ENCODE measurements around the gene RPN2.

Gene RPN2

GRCh38 chr20:37151529-37151928, 27.6 kb upstream of the RPN2 start:
- TF ChIP-seq CTCF (IDR thresholded peaks at IDR 0.05; ENCODE audit: insufficient read depth, missing control alignments), result no peak
- FAIRE-seq (no peak), DNase-seq (ENCODE audit: insufficient read length, low spot score) (no peak)

GRCh38 chr20:37152284-37152683, 26.8 kb upstream of the RPN2 start:
- no peak for DNase-seq (ENCODE audit: insufficient read length, low spot score)
- no peak for FAIRE-seq
- no peak for TF ChIP-seq CTCF (IDR thresholded peaks at IDR 0.05; ENCODE audit: insufficient read depth, missing control alignments)

DNA sequence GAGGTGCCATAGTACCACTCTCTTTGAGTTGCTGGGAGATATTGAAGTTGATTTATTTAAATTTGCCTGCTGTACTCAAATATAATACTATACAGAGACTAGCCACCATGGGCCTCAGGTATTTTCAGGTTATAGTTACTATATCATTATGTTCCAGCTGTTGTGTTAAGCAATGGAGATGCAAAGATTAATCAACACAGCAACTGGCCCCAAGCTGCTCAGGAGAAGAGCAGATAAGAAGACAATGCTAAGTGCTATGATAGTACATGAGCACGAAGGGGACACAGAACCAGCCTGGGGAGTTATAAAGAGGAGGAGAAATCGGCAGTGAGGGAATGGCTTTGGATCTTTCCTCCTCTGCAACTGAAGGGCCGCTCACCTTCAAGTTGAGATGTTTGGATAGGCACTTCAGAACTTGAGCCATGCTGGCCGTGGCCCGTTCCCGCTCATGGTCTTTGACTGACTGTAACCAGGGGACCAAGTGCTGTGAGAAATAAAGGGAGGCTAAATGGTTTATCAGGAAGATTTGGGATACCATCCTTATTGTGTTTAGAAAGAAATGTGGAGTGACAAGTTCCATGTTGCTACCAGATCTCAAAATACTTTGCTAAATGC, 24.3 kb upstream of the RPN2 start:
- TF ChIP-seq CTCF (IDR thresholded peaks at IDR 0.05; ENCODE audit: insufficient read depth, missing control alignments), result no peak
- FAIRE-seq, result no peak
- DNase-seq (ENCODE audit: insufficient read length, low spot score), result no peak

DNA sequence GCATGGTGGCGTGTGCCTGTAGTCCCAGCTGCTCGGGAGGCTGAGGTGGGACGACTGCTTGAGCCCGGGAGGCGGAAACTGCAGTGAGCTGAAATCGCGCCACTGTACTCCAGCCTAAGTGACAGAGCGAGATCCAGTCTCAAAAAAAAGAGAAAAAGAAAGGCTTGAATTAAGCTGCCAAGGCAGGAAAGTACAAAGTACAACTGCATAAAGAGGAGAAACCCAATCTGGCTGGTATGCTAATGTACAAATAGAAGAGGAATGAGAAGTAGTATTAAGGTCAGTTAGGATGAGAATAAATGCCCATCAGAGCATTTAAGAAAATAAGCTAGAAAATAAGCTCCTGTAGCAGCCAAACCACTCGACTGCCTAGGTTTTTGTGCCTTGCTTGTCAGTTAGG, 23.1 kb upstream of the RPN2 start:
- FAIRE-seq, result no peak
- DNase-seq (ENCODE audit: insufficient read length, low spot score), result no peak
- TF ChIP-seq CTCF (IDR thresholded peaks at IDR 0.05; ENCODE audit: insufficient read depth, missing control alignments), result no peak

- TF ChIP-seq CTCF (IDR thresholded peaks at IDR 0.05; ENCODE audit: insufficient read depth, missing control alignments), result no peak
- FAIRE-seq (no peak), DNase-seq (ENCODE audit: insufficient read length, low spot score) (no peak)
Observed at GRCh38 chr20:37158248-37158647, 20.9 kb upstream of the RPN2 start.

DNA sequence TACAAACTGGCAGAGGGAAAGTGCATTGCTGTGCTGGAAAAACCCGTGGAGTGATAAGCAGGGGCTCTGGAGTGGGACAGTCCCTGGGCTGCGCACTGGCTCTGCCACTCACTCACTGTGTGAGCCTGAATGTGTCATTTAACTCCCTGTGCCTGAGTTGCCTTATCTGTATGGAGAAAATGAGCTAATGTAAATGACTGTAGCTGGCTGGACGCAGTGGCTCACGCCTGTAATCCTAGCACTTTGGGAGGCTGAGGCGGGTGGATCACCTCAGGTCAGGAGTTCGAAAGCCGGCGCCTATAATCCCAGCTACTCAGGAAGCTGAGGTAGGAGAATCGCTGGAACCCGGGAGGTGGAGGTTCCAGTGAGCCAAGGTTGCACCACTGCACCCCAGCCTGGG, 18.4 kb upstream of the RPN2 start:
- TF ChIP-seq CTCF (IDR thresholded peaks at IDR 0.05; ENCODE audit: insufficient read depth, missing control alignments), result no peak
- DNase-seq (ENCODE audit: insufficient read length, low spot score) (no peak), FAIRE-seq (no peak)

DNA sequence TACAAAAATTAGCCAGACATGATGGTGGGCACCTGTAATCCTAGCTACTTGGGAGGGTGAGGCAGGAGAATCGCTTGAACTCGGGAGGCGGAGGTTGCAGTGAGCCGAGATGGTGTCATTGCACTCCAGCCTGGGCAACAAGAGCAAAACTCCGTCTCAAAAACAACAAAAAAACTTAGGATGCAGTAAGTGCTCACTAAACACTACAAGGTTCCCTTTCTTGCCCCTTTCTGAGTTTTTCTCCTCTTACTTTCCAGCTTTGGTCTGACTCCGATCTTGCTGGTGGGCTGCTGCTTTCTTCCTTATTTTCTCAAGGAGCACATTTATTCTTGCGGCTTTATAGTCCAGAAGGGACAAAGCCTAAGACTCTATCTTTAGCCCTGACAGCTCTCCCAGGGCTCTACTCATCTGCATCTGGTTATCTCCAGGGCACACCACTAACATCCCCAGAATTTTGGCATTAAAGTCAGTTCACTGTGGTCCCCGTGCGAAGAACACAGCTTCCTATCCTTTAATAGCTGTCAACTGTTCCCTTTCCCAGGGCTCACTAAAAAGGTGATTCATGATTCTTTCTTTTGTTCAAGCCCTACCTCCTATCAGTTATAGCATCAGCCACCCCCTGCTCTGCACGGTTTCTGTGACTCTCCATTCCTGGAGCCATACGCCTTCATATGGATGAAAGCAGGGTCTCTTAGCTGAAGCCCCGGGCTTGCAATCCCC, 17.1 kb upstream of the RPN2 start:
- FAIRE-seq (no peak), DNase-seq (ENCODE audit: insufficient read length, low spot score) (no peak)
- TF ChIP-seq CTCF (IDR thresholded peaks at IDR 0.05; ENCODE audit: insufficient read depth, missing control alignments), result no peak

All from D721Med (cell line).